Immature natural killer cell (primary cell): Measurements from ENCODE around the gene OR2T6. TPM values are rescaled to one million over a fixed set of nuclear protein-coding genes. Genes with fewer than 3 reads are reported as not detected.
"Not testable (repeated sequence)": the region's sequence is repeated elsewhere in the genome, so short reads cannot be mapped to it uniquely, and the experiment has no call there.

Source experiments
- DNase-seq, 3 donors: peaks; one replicate each; pipeline ENCODE4 v3.0.0; 2022; ENCODE audit warnings: mixed read lengths in 1 of 3
- H3K27ac Mint-ChIP-seq, 6 donors: one replicate each; pipeline ENCODE4 v1.8.0; 2020; ENCODE audit warnings: mixed read lengths in 6 of 6, mild to moderate bottlenecking in 5 of 6, inconsistent platforms in 4 of 6, moderate library complexity in 3 of 6
- H3K27me3 Mint-ChIP-seq, 3 donors: one replicate each; pipeline ENCODE4 v1.8.0; 2020 to 2021; ENCODE audit warnings: low read depth in 3 of 3, mild to moderate bottlenecking in 3 of 3, mixed read lengths in 3 of 3, moderate library complexity in 3 of 3, inconsistent platforms in 1 of 3
- H3K36me3 Mint-ChIP-seq, 3 donors: one replicate each; pipeline ENCODE4 v1.8.0; 2020; ENCODE audit warnings: mixed read lengths in 3 of 3, inconsistent platforms in 2 of 3, mild to moderate bottlenecking in 2 of 3
- H3K4me1 Mint-ChIP-seq, 2 donors: one replicate each; pipeline ENCODE4 v1.8.0; 2020; ENCODE audit warnings: inconsistent platforms in 2 of 2, mild to moderate bottlenecking in 2 of 2, mixed read lengths in 2 of 2, moderate library complexity in 1 of 2
- H3K4me3 Mint-ChIP-seq, 5 donors: one replicate each; pipeline ENCODE4 v1.8.0; 2020; ENCODE audit warnings: mild to moderate bottlenecking in 5 of 5, mixed read lengths in 5 of 5, inconsistent platforms in 3 of 5, moderate library complexity in 3 of 5
- H3K9me3 Mint-ChIP-seq, 6 donors: one replicate each; pipeline ENCODE4 v1.8.0; 2020; ENCODE audit warnings: mild to moderate bottlenecking in 6 of 6, mixed read lengths in 6 of 6, inconsistent platforms in 4 of 6, moderate library complexity in 3 of 6
- polyA plus RNA-seq, 3 donors: library from polyadenylated mRNA; unstranded; fragments of 300-500 nt; fragmentation: Illumina TruSeq; gene quantifications; one replicate each; pipeline ENCODE4 v1.2.3, GENCODE V29; 2021

Gene OR2T6
- polyA plus RNA-seq, 3 donors from 2014 or later, result not detected

GRCh38 chr1:248406721-248407692 is 31.5 kb downstream of the OR2T6 start:
- Mint-ChIP-seq H3K9me3 (peaks cover 0 to 20% (median 1%) of the 10 kb centered on the region in 6 donors), H3K4me1 (no peaks in the 10 kb centered on the region), H3K27ac (no peak overlapping the region), H3K27me3 (peaks cover 0 to 1% (median 0%) of the 10 kb centered on the region in 3 donors), H3K36me3 (no peaks in the 10 kb centered on the region), H3K4me3 (no peak overlapping the region)
- DNase-seq, result no peak

DNA sequence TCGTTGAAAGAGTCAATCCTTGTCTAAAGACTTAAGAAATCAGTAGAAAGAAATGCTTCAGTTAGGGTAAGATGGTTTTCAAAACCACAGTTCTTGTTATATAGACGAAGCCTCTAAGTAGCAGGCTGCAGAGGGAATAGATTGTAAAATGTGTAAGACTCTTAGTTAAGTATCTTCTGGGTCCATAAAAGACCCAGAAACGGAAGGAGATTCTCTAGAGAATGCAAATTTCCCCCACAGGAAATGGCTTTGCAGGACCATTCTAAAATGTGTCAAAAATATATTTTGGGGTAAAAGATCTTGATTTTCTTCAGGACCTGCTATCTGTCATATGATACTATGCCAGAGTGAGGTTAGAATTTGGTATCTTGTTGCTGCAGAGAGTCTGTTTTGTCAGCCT is 40.7 kb downstream of the OR2T6 start:
- Mint-ChIP-seq H3K27ac (no peak overlapping the region), H3K4me3 (no peak overlapping the region), H3K27me3 (peaks cover under 1 to 3% (median 2%) of the 10 kb centered on the region in 3 donors), H3K4me1 (no peaks in the 10 kb centered on the region), H3K9me3 (peaks cover 0 to 22% (median 4%) of the 10 kb centered on the region in 6 donors), H3K36me3 (no peaks in the 10 kb centered on the region)
- no peak for DNase-seq

- Mint-ChIP-seq H3K36me3 (no peaks in the 10 kb centered on the region), H3K27ac (no peak overlapping the region), H3K4me3 (no peak overlapping the region), H3K27me3 (peaks cover 0 to 3% (median 2%) of the 10 kb centered on the region in 3 donors), H3K4me1 (no peaks in the 10 kb centered on the region), H3K9me3 (peaks cover 2 to 22% (median 9%) of the 10 kb centered on the region in 6 donors)
- DNase-seq, result no peak
Observed at GRCh38 chr1:248417854-248418253, 42.3 kb downstream of the OR2T6 start.

DNA sequence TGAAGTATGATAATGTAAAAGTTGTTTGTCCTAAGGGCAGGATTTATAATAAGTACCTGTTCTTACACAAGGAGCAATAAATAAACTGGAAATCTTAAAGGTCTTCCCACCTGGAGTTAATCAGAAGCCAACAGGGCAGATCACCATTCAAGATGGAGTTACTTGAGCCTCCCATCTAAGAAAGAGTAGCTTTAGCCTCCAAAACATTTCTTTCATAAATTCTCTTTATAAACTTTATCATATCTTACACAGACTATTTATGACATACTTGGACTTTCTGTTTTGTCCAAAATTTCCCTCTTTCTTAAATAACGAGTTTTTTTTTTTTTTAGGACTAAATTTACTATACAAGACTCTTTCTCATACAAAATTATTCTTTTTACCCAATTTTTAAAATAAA is 45.8 kb downstream of the OR2T6 start:
- Mint-ChIP-seq H3K4me1 (no peaks in the 10 kb centered on the region), H3K36me3 (no peaks in the 10 kb centered on the region), H3K27me3 (peaks cover 0 to 2% (median 2%) of the 10 kb centered on the region in 3 donors), H3K27ac (no peak overlapping the region), H3K4me3 (no peak overlapping the region), H3K9me3 (peaks cover 2 to 15% (median 11%) of the 10 kb centered on the region in 6 donors)
- DNase-seq, result no peak

DNA sequence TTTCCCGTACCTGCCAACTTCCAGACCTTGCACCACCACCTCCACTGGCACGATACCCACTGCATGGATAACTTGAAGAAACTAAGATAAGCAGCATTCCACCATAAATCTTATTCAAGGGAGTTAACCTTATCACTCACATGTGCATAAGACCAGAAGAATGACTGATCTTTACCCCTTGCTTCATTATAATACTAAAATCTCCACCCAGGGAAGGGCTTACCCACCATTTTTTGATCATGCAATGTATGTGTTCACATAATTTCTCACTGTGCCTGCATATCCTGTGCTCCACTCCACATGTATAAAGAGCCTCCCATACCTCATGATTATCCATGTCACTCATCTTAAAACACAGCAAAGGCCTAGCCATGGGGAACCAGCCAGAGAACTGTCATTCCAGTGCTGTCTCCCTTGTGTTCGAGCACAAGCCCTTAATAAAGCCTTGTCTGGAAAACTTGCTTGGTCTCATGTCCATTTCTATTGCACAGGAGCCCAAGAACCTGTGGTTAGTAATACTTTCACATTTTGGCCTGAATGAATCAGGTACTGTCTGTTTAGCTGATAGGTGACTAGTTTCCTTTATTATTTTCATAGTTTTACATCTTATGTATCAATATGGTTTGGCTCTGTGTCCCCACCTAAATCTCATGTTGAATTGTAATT is 52.1 kb downstream of the OR2T6 start:
- H3K27ac Mint-ChIP-seq, result not testable (repeated sequence)

DNA sequence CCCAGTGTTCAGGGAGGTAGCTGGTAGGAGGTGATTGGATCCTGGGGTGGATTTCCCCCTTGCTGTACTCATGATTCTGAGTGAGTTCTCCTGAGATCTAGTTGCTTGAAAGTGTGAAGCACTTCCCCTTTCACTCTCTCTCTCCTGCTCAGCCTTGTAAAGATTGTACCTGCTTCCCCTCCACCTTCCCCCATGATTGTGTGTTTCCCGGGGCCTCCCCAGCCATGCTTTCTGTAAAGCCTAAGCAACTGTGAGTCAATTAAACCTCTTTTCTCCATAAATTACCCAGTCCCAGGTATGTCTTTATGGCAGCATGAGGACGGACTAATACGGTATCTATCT is 52.6 kb downstream of the OR2T6 start:
- H3K4me3 Mint-ChIP-seq, H3K36me3 Mint-ChIP-seq, H3K27me3 Mint-ChIP-seq, H3K27ac Mint-ChIP-seq, DNase-seq, H3K4me1 Mint-ChIP-seq: not testable (repeated sequence)
- H3K9me3 Mint-ChIP-seq, result peaks cover 0 to 10% (median 1%) of the 10 kb centered on the region in 6 donors

More for the DNA sequence above, 52.1 kb downstream of the OR2T6 start:
- not testable (repeated sequence) for H3K4me1 Mint-ChIP-seq, H3K36me3 Mint-ChIP-seq, H3K27me3 Mint-ChIP-seq, DNase-seq, H3K4me3 Mint-ChIP-seq
- H3K9me3 Mint-ChIP-seq, result peaks cover 0 to 12% (median 5%) of the 10 kb centered on the region in 6 donors

GRCh38 chr1:248431683-248432082 is 56.1 kb downstream of the OR2T6 start:
- not testable (repeated sequence) for H3K27me3 Mint-ChIP-seq, H3K27ac Mint-ChIP-seq, H3K4me1 Mint-ChIP-seq, H3K36me3 Mint-ChIP-seq, H3K4me3 Mint-ChIP-seq, H3K9me3 Mint-ChIP-seq, DNase-seq

DNA sequence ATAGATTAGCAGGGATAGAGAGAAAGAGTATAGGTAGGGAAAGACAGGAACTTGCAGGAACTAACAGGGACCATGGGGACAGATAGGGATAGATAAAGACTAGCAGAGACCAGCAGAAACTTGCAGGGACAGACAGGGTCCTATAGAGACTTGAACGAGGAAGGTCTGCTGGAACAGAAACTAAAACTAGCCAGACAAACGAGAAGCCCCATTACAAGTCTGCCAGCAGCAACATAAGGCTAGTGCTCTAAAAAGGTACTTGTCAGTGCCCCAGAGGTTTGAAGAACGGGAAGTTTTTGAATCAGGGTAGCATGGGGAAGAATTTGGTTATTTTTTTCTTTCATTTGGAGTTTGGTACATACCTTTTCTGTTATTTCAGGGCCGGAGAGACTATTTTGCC is 56.7 kb downstream of the OR2T6 start:
- not testable (repeated sequence) for DNase-seq, H3K27me3 Mint-ChIP-seq, H3K36me3 Mint-ChIP-seq, H3K9me3 Mint-ChIP-seq, H3K4me1 Mint-ChIP-seq, H3K27ac Mint-ChIP-seq, H3K4me3 Mint-ChIP-seq

- not testable (repeated sequence) for H3K4me1 Mint-ChIP-seq, H3K27ac Mint-ChIP-seq, H3K4me3 Mint-ChIP-seq, H3K9me3 Mint-ChIP-seq, H3K36me3 Mint-ChIP-seq, DNase-seq, H3K27me3 Mint-ChIP-seq
Observed at GRCh38 chr1:248433811-248434415, 58.4 kb downstream of the OR2T6 start.

GRCh38 chr1:248434913-248435312 is 59.4 kb downstream of the OR2T6 start:
- not testable (repeated sequence) for H3K9me3 Mint-ChIP-seq, H3K27me3 Mint-ChIP-seq, H3K27ac Mint-ChIP-seq, DNase-seq, H3K4me3 Mint-ChIP-seq, H3K36me3 Mint-ChIP-seq, H3K4me1 Mint-ChIP-seq

DNA sequence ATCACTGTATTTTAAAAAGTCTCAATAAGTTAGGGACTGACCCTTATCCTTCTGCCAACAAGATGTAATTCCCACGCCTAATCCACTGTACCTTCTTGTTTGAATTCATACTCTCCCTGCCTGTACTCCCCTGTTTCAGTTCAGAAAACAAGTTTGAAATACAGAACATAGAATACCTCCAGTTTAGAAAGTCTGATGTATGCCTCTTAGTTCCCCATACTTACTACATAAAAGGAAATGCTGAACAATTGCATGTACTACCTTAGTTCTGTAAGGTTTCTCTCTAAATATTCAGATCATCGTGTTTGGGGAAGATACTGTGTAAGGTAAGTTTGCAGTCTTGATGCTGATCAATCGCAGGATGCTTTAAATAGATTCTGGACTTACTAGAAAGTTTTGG is 60.8 kb downstream of the OR2T6 start:
- not testable (repeated sequence) for DNase-seq, H3K27ac Mint-ChIP-seq, H3K4me1 Mint-ChIP-seq, H3K9me3 Mint-ChIP-seq, H3K4me3 Mint-ChIP-seq, H3K36me3 Mint-ChIP-seq, H3K27me3 Mint-ChIP-seq

- not testable (repeated sequence) for H3K27ac Mint-ChIP-seq, H3K9me3 Mint-ChIP-seq, H3K4me3 Mint-ChIP-seq, DNase-seq, H3K27me3 Mint-ChIP-seq, H3K36me3 Mint-ChIP-seq, H3K4me1 Mint-ChIP-seq
Observed at GRCh38 chr1:248438668-248439067, 63.1 kb downstream of the OR2T6 start.

DNA sequence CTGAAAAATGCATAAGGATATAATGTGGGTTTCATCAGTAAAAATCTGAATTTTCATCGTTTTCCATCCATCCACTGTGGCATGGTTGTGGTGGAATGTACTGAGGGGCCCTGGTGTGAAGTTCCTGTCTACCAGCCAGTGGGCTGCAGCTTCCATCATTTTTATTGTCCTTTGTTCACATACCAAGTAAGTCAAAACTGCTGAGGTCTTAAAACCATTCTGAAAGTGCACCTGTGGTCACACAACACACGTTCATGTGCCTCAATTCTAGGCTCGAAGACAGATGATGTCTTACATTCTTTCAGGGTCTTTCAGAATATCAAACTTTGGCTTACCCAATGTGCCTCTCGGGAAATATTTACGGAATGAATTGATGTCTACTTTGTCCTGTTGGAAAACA is 63.7 kb downstream of the OR2T6 start:
- H3K27ac Mint-ChIP-seq, H3K4me3 Mint-ChIP-seq, H3K36me3 Mint-ChIP-seq, H3K27me3 Mint-ChIP-seq, H3K4me1 Mint-ChIP-seq, H3K9me3 Mint-ChIP-seq, DNase-seq: not testable (repeated sequence)
